H1 (cell line): Measurements from ENCODE around the gene GPATCH4. TPM values are rescaled to one million over a fixed set of nuclear protein-coding genes. Genes with fewer than 3 reads are reported as not detected.
A peak's percentile ranks its signal among the peaks of the same experiment; 100 is the strongest.

Experiments
- CTCF ChIA-PET: fragments of 300-600 bp; sonication (Branson Sonifier 250); formaldehyde crosslinking; loops from one replicate; lab custom pipeline; 2021; ENCODE audit not compliant: partially characterized antibody; lab: Charles Lee
- POLR2A ChIA-PET: fragments of 300-600 bp; sonication (Branson Sonifier 250); formaldehyde crosslinking; loops from one replicate; lab custom pipeline; 2021; ENCODE audit warnings: inconsistent platforms; ENCODE audit not compliant: partially characterized antibody; lab: Charles Lee
- DNase-seq, 2 experiments: peaks; one replicate each; pipeline versions ENCODE4 v3.0.0 to v3.0.0-alpha.2; 2010 to 2022; ENCODE audit warnings: low spot score in 2 of 2, low read depth in 1 of 2, mixed read lengths in 1 of 2
- FAIRE-seq: peaks from 2 replicates; lab custom pipeline; 2011; peaks lifted over from hg19 to GRCh38; lab: Jason Lieb, UNC
- H2AFZ ChIP-seq: 2 replicates; pipeline ENCODE4 v1.8.1; 2012; ENCODE audit warnings: low read length, inconsistent platforms
- H2AK5ac ChIP-seq: 2 replicates; pipeline ENCODE4 v1.6.1; 2013; ENCODE audit warnings: low read depth, low read length
- H2BK120ac ChIP-seq: replicated peaks from 2 replicates; pipeline ENCODE3; 2013; ENCODE audit warnings: low read depth, low read length, inconsistent platforms
- H2BK12ac ChIP-seq: 2 replicates; pipeline ENCODE4 v1.6.1; 2013; ENCODE audit warnings: low read depth, low read length
- H2BK15ac ChIP-seq: 2 replicates; pipeline ENCODE4 v1.6.1; 2013; ENCODE audit warnings: low read length
- H2BK20ac ChIP-seq: 2 replicates; pipeline ENCODE4 v1.6.1; 2013; ENCODE audit warnings: low read length
- H2BK5ac ChIP-seq: 2 replicates; pipeline ENCODE4 v1.6.1; 2013; ENCODE audit warnings: low read depth, low read length
- H3K14ac ChIP-seq: 2 replicates; pipeline ENCODE4 v1.6.1; 2013; ENCODE audit warnings: inconsistent platforms; ENCODE audit not compliant: insufficient read length
- H3K18ac ChIP-seq: 2 replicates; pipeline ENCODE4 v1.6.1; 2013; ENCODE audit warnings: low read length; ENCODE audit errors: extremely low read depth
- H3K23ac ChIP-seq: 2 replicates; pipeline ENCODE4 v1.6.1; 2013; ENCODE audit warnings: inconsistent platforms; ENCODE audit not compliant: insufficient read length
- H3K23me2 ChIP-seq: 2 replicates; pipeline ENCODE4 v1.6.1; 2013; ENCODE audit warnings: low read depth, low read length
- H3K27ac ChIP-seq: 2 replicates; pipeline ENCODE4 v1.6.1; 2011; ENCODE audit warnings: low read depth, low read length, inconsistent platforms
- H3K27me3 ChIP-seq, 4 experiments: replicated peaks in 1 of 4; 1 replicate in 1 of 4; 2 replicates in 3 of 4; pipeline versions ENCODE4 v1.6.1 to v1.8.1; 2011 to 2013; ENCODE audit warnings: low read length in 3 of 4, mild to moderate bottlenecking in 3 of 4, inconsistent platforms in 2 of 4, mixed read lengths in 2 of 4, moderate library complexity in 1 of 4; ENCODE audit not compliant: control insufficient read depth in 3 of 4, insufficient read depth in 3 of 4; ENCODE audit errors: extremely low read depth in 1 of 4
- H3K36me3 ChIP-seq, 4 experiments: 2 replicates each; pipeline versions ENCODE4 v1.6.1 to v1.8.1; 2011 to 2013; ENCODE audit warnings: mild to moderate bottlenecking in 4 of 4, low read length in 3 of 4, moderate library complexity in 2 of 4, control low read depth in 1 of 4, inconsistent platforms in 1 of 4; ENCODE audit not compliant: insufficient read depth in 4 of 4, control insufficient read depth in 2 of 4
- H3K4ac ChIP-seq: replicated peaks from 2 replicates; pipeline ENCODE3; 2013; ENCODE audit warnings: low read length, low read depth, mixed read lengths, inconsistent platforms; ENCODE audit not compliant: insufficient read length
- H3K4me1 ChIP-seq, 4 experiments: replicated peaks in 1 of 4; 1 replicate in 1 of 4; 2 replicates in 3 of 4; pipeline versions ENCODE4 v1.6.1 to v1.8.1; 2011 to 2013; ENCODE audit warnings: low read length in 3 of 4, inconsistent platforms in 2 of 4, mixed read lengths in 1 of 4; ENCODE audit not compliant: insufficient read depth in 4 of 4, control insufficient read depth in 3 of 4
- H3K4me2 ChIP-seq, 2 experiments: 2 replicates each; pipeline versions ENCODE4 v1.6.1 to v1.8.1; 2011 to 2013; ENCODE audit warnings: low read depth in 2 of 2, low read length in 2 of 2, control low read depth in 1 of 2, inconsistent platforms in 1 of 2, mild to moderate bottlenecking in 1 of 2; ENCODE audit not compliant: insufficient read depth in 1 of 2
- H3K4me3 ChIP-seq, 4 experiments: fragments of 200-600, 300-600 bp in 1 of 4; sonication (generic), shearing (Covaris generic), sonication (Bioruptor Twin) in 1 of 4; 2 replicates each; pipeline versions ENCODE4 v1.5.1 to v1.8.1; 2011 to 2016; ENCODE audit warnings: low read length in 4 of 4, low read depth in 3 of 4, control low read depth in 2 of 4, inconsistent platforms in 2 of 4, mild to moderate bottlenecking in 2 of 4, mixed read lengths in 1 of 4, moderate library complexity in 1 of 4; ENCODE audit not compliant: insufficient read depth in 2 of 4; ENCODE audit errors: extremely low read depth in 1 of 4
- H3K56ac ChIP-seq: replicated peaks from 2 replicates; pipeline ENCODE3; 2013; ENCODE audit warnings: low read depth, mild to moderate bottlenecking, mixed read lengths, low read length, inconsistent platforms; ENCODE audit not compliant: insufficient read length
- H3K79me1 ChIP-seq: 2 replicates; pipeline ENCODE4 v1.6.1; 2013; ENCODE audit warnings: low read depth, low read length, control low read depth
- H3K79me2 ChIP-seq, 2 experiments: 2 replicates each; pipeline versions ENCODE4 v1.6.1 to v1.8.1; 2012 to 2013; ENCODE audit warnings: low read length in 2 of 2, mild to moderate bottlenecking in 2 of 2, inconsistent platforms in 1 of 2; ENCODE audit not compliant: insufficient read depth in 2 of 2, control insufficient read depth in 1 of 2
- H3K9ac ChIP-seq, 4 experiments: replicated peaks in 1 of 4; 1 replicate in 1 of 4; 2 replicates in 3 of 4; pipeline versions ENCODE4 v1.6.1 to v1.8.1; 2011 to 2013; ENCODE audit warnings: low read depth in 3 of 4, low read length in 3 of 4, control low read depth in 2 of 4, mild to moderate bottlenecking in 2 of 4, moderate library complexity in 2 of 4, inconsistent platforms in 1 of 4; ENCODE audit errors: extremely low read depth in 1 of 4
- H3K9me3 ChIP-seq, 2 experiments: 2 replicates each; pipeline versions ENCODE4 v1.6.1 to v1.8.1; 2012 to 2013; ENCODE audit warnings: mild to moderate bottlenecking in 2 of 2, moderate library complexity in 2 of 2, control low read depth in 1 of 2, inconsistent platforms in 1 of 2, low read depth in 1 of 2, low read length in 1 of 2, mixed read lengths in 1 of 2; ENCODE audit not compliant: insufficient read depth in 2 of 2
- H4K20me1 ChIP-seq, 2 experiments: replicated peaks in 1 of 2; 2 replicates each; pipeline versions ENCODE3 to v1.8.1; 2011 to 2013; ENCODE audit warnings: inconsistent platforms in 2 of 2, low read length in 2 of 2, mild to moderate bottlenecking in 1 of 2; ENCODE audit not compliant: insufficient read depth in 2 of 2, control insufficient read depth in 1 of 2
- H4K5ac ChIP-seq: 2 replicates; pipeline ENCODE4 v1.6.1; 2013; ENCODE audit warnings: low read length, low read depth, mixed read lengths, inconsistent platforms; ENCODE audit not compliant: insufficient read length
- H4K8ac ChIP-seq: 2 replicates; pipeline ENCODE4 v1.8.0; 2013; ENCODE audit warnings: mild to moderate bottlenecking, moderate library complexity, low read length, inconsistent platforms; ENCODE audit not compliant: insufficient read depth; ENCODE audit errors: extremely low read depth
- H4K91ac ChIP-seq: replicated peaks from 2 replicates; pipeline ENCODE3; 2013; ENCODE audit warnings: low read length, mixed read lengths, inconsistent platforms; ENCODE audit not compliant: insufficient read length
- CTCF ChIP-seq, 3 experiments: IDR thresholded peaks; 1 replicate in 2 of 3; 2 replicates in 1 of 3; pipeline versions ENCODE4 v1.5.1 to v1.6.1; 2011; ENCODE audit warnings: low read length in 3 of 3, mild to moderate bottlenecking in 3 of 3, inconsistent platforms in 2 of 3, low read depth in 1 of 3, moderate library complexity in 1 of 3; ENCODE audit not compliant: insufficient read depth in 1 of 3; ENCODE audit errors: control extremely low read depth in 1 of 3
- JUN ChIP-seq: IDR thresholded peaks from 2 replicates; pipeline ENCODE4 v1.6.1; 2011; ENCODE audit warnings: low read depth, mild to moderate bottlenecking, improper control_type of control experiment, low read length
- RAD21 ChIP-seq, 2 experiments: IDR thresholded peaks in 1 of 2; conservative IDR thresholded peaks in 1 of 2; 2 replicates each; pipeline ENCODE4 v1.6.1; 2011; ENCODE audit warnings: low read depth in 2 of 2, low read length in 2 of 2, improper control_type of control experiment in 1 of 2, inconsistent platforms in 1 of 2, mild to moderate bottlenecking in 1 of 2, moderate library complexity in 1 of 2
- SIN3A ChIP-seq, 2 experiments: IDR thresholded peaks in 1 of 2; conservative IDR thresholded peaks in 1 of 2; 2 replicates each; pipeline ENCODE4 v1.6.1; 2011 to 2012; ENCODE audit warnings: low read length in 2 of 2, improper control_type of control experiment in 1 of 2, low read depth in 1 of 2, mild to moderate bottlenecking in 1 of 2
- SIRT6 ChIP-seq: IDR thresholded peaks from one replicate; pipeline ENCODE4 v1.7.1; 2012; ENCODE audit warnings: low read length, inconsistent platforms
- YY1 ChIP-seq: IDR thresholded peaks from 2 replicates; pipeline ENCODE4 v1.6.1; 2011; ENCODE audit warnings: low read depth, mild to moderate bottlenecking, low read length
- WGBS, 2 experiments: shearing (Covaris generic) in 1 of 2; methylation state at CpG; one replicate each; pipeline versions ENCODE4 v1.1.6 to v1.1.7; 2013 to 2015; ENCODE audit warnings: low lambda C conversion rate in 2 of 2, mixed read lengths in 2 of 2, inconsistent platforms in 1 of 2, low coverage in 1 of 2, missing lambda C conversion rate in 1 of 2; ENCODE audit not compliant: insufficient replicate concordance in 2 of 2, insufficient coverage in 1 of 2, insufficient read length in 1 of 2; ENCODE audit errors: extremely low coverage in 1 of 2, missing lambda C conversion rate in 1 of 2; 5-methylcytosine and 5-hydroxymethylcytosine counted together
- polyA plus RNA-seq, 7 experiments: library from polyadenylated mRNA; depleted of rRNA in 3 of 7; stranded (reverse) in 5 of 7; unstranded in 2 of 7; fragments of >200 nt in 5 of 7; fragments of 200-250 nt in 2 of 7; gene quantifications; 1 replicate in 5 of 7; 2 replicates in 1 of 7; 4 replicates in 1 of 7; pipeline versions ENCODE4 v1.2.1 to v1.2.3, GENCODE V29; 2011 to 2013; ENCODE audit warnings: missing spikeins in 2 of 7, mixed read lengths in 2 of 7
- total RNA-seq: library from RNA; stranded (reverse); fragmentation: NEBNext Ultra II Directional; extraction: Animal tissue kit (Norgen Biotek cat#: 25700); gene quantifications from 2 replicates; pipeline ENCODE4 v1.2.1, GENCODE V29; 2021

The GPATCH4 gene
- total and polyA plus RNA-seq, 2 of the 8 experiments (the other 6 are each of a cell fraction or from before 2014, with no cell fraction given): 20.5 to 47.9 TPM

- Histone ChIP-seq H2BK120ac (no peak overlapping the region), H3K27me3 (no peaks in the 10 kb centered on the region), H4K8ac (no peak overlapping the region; the same call in 1 of the 2 replicates), H3K4me2 (peak overlapping the region; percentile 55 to 57), H3K23ac (no peak overlapping the region), H3K4me3 (no peak overlapping the region), H3K27ac (no peak overlapping the region), H2BK12ac (no peak overlapping the region), H4K5ac (no peak overlapping the region), H3K4ac (no peak overlapping the region), H3K9ac (no peak overlapping the region), H3K79me2 (peaks cover 3 to 19% of the 10 kb centered on the region in 2 experiments), H3K36me3 (peaks cover 8 to 13% (median 12%) of the 10 kb centered on the region in 4 experiments), H3K56ac (no peak overlapping the region), H2BK15ac (no peak overlapping the region), H2AK5ac (no peak overlapping the region), H2BK20ac (no peak overlapping the region), H2BK5ac (no peak overlapping the region), H2AFZ (peak overlapping the region; percentile 98), H4K91ac (no peak overlapping the region), H3K23me2 (peaks cover 5% of the 10 kb centered on the region; the same call in 1 of the 2 replicates), H3K18ac (no peak overlapping the region; the same call in 1 of the 2 replicates), H3K79me1 (peaks cover 2% of the 10 kb centered on the region; the same call in 1 of the 2 replicates), H3K14ac (no peak overlapping the region), H4K20me1 (peaks cover 0 to 1% of the 10 kb centered on the region in 2 experiments), H3K4me1 (peaks cover 0 to 8% (median 3%) of the 10 kb centered on the region in 4 experiments; a peak in 5 of 7 replicates), H3K9me3 (no peaks in the 10 kb centered on the region)
- 10% methylated on average over 6 of the region's 10 CpGs; no CpG with 5 or more reads in 1 of the 2 experiments for WGBS, 2 experiments
- DNase-seq (no peak), FAIRE-seq (no peak)
- POLR2A ChIA-PET: interaction anchor here (1.1 to 6.6 kb wide), 6 partner anchors 10 to 164 kb away, joined by 3 to 66 read pairs (median 5); partner anchors contain the start of genes NAXE and PRCC
- CTCF ChIA-PET: interaction anchor here (0.6 to 5.7 kb wide), 21 partner anchors 10 to 319 kb away, joined by 3 to 45 read pairs (median 4); partner anchors contain the start of genes IQGAP3, NAXE and NES
- TF ChIP-seq YY1 (no peak), CTCF (IDR thresholded peaks at IDR 0.05; ENCODE audit: control extremely low read depth in 1 of 3, insufficient read depth in 1 of 3, low read depth in 1 of 3, low read length in 3 of 3) (peak in 2 of 3 experiments; percentile 42 to 57; a peak in 2 of 4 replicates), JUN (no peak), SIN3A (conservative IDR thresholded peaks at IDR 0.05 in 1 of 2, IDR thresholded peaks at IDR 0.05 in 1 of 2; ENCODE audit: low read depth in 1 of 2, low read length in 2 of 2) (no peak), RAD21 (IDR thresholded peaks at IDR 0.05 in 1 of 2, conservative IDR thresholded peaks at IDR 0.05 in 1 of 2; ENCODE audit: low read depth in 2 of 2, low read length in 2 of 2) (peak; percentile 21 to 45; a peak in 3 of 4 replicates), SIRT6 (no peak)
Observed at GRCh38 chr1:156602557-156602993, 1.3 kb upstream of the GPATCH4 start.
